ENCODE measurements around the gene ZNF428.

Gene ZNF428

GRCh38 chr19:43562226-43562697 is 57.2 kb downstream of the ZNF428 start:
- TF ChIP-seq, protein P1, sequence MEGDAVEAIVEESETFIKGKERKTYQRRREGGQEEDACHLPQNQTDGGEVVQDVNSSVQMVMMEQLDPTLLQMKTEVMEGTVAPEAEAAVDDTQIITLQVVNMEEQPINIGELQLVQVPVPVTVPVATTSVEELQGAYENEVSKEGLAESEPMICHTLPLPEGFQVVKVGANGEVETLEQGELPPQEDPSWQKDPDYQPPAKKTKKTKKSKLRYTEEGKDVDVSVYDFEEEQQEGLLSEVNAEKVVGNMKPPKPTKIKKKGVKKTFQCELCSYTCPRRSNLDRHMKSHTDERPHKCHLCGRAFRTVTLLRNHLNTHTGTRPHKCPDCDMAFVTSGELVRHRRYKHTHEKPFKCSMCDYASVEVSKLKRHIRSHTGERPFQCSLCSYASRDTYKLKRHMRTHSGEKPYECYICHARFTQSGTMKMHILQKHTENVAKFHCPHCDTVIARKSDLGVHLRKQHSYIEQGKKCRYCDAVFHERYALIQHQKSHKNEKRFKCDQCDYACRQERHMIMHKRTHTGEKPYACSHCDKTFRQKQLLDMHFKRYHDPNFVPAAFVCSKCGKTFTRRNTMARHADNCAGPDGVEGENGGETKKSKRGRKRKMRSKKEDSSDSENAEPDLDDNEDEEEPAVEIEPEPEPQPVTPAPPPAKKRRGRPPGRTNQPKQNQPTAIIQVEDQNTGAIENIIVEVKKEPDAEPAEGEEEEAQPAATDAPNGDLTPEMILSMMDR (conservative IDR thresholded peaks at IDR 0.05; ENCODE audit: low read depth, low read length) = no peak
- DNase-seq (ENCODE audit: low read depth) = no peak
- H3K4me3 ChIP-seq (ENCODE audit: low read depth, low read length) = no peak overlapping the region

DNA sequence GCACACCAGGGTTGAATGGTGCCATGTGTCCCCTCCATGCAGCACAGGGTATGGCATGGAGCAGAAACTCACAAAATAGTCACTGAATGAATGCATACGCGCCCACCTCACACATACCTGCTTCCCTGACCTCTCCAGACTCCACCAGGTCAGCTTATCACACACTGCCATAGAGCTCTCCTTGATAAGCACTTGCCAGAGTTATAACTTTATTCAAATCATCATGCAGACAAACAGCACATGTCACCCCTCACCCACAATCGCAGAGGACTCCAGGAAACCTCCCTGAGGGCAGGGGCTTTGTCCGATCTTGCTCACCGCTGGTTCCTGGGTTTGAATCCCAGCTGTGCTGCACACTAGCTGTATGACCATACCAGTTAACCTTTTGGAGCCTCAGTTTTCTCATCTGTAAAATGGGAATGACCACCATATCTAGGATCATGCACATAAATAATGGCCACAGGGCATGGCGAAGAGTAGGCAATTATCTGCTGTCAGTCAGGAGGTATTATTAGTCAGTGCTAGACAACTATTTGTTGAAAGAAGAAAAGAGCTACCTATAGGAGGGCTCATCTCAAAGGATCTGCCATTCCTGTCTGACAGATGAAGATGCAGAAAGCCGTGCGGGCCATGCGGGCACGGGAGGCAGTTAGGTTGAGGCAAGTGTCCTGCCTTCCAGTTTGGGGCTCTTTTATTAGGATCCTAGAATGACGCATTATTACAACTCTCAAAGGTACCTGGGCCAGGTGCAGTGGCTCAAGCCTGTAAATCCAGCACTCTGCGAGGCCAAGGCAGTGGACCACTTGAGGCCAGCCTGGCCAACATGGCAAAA is 58.1 kb downstream of the ZNF428 start:
- no peak overlapping the region for H3K4me3 ChIP-seq (ENCODE audit: low read depth, low read length)
- TF ChIP-seq, protein P1 (conservative IDR thresholded peaks at IDR 0.05; ENCODE audit: low read depth, low read length) = no peak
- no peak for DNase-seq (ENCODE audit: low read depth)

DNA sequence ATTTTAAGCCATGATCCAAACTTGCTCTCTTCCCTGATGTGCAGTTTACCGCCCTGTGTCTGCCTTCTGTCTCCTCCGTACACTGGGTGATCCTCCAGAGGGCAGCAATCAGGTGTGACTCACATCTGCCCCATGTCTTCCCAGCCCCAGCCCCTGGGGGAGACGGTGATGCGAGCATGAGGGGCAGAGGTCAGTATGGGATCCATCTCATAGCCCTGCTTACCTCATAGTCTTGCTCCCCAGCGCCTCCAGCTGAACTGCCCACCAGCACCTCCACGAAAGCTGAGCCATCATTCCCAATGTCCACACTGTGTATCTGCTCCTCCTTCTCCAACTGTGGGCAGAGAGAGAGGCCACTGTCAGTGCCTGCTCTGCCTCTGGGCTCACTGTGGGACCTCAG is 58.7 kb downstream of the ZNF428 start:
- H3K4me3 ChIP-seq (ENCODE audit: low read depth, low read length) = no peak overlapping the region
- TF ChIP-seq, protein P1 (conservative IDR thresholded peaks at IDR 0.05; ENCODE audit: low read depth, low read length) = peak; percentile 52
- DNase-seq (ENCODE audit: low read depth) = peak; percentile 50

Data from choroid plexus epithelial cell (primary cell).